ENCODE results near the gene FSCN2. TPM values are rescaled to one million over a fixed set of nuclear protein-coding genes. Genes with fewer than 3 reads are reported as not detected.

Gene FSCN2
- total RNA-seq, 4 donors from 2014 or later: 0.20 to 0.46 TPM; not detected in 2

DNA sequence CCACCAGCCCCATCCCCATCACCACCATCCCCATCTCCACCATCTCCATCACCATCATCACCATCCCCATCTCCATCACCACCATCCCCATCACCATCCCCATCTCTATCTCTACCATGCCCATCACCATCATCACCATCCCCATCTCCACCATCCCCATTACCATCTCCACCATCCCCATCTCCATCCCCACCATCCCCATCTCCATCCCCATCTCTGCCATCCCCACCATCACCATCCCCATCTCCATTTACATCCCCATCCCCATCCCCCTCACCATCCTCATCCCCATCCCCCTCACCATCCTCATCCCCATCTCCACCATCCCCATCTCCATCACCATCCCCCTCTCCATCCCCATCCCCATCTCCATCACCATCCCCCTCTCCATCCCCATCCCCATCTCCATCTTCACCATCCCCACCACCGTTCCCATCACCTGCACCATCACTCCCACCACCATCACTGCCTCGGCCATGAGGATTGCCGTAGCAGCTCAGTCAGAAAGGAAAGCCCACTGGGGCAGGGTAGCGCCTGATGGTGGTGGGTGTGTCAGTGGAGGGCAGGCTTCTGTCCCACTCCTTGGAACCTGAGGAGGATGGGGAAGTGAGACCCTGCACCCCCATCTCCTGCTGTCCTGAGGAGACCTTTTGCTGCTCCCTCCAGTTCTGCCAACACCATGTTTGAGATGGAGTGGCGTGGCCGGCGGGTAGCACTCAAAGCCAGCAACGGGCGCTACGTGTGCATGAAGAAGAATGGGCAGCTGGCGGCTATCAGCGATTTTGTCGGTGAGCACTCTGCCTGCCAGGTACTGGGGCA, 7.5 kb downstream of the FSCN2 start:
- H3K27ac ChIP-seq: no peak overlapping the region
- no peaks in the 10 kb centered on the region for H3K9me3 ChIP-seq
- peaks cover 10 to 14% of the 10 kb centered on the region in 2 donors for H3K4me1 ChIP-seq
- peaks cover 27 to 35% (median 28%) of the 10 kb centered on the region in 3 donors for H3K27me3 ChIP-seq
- no peak for TF ChIP-seq POLR2A (IDR thresholded peaks at IDR 0.05)
- TF ChIP-seq, protein P1, sequence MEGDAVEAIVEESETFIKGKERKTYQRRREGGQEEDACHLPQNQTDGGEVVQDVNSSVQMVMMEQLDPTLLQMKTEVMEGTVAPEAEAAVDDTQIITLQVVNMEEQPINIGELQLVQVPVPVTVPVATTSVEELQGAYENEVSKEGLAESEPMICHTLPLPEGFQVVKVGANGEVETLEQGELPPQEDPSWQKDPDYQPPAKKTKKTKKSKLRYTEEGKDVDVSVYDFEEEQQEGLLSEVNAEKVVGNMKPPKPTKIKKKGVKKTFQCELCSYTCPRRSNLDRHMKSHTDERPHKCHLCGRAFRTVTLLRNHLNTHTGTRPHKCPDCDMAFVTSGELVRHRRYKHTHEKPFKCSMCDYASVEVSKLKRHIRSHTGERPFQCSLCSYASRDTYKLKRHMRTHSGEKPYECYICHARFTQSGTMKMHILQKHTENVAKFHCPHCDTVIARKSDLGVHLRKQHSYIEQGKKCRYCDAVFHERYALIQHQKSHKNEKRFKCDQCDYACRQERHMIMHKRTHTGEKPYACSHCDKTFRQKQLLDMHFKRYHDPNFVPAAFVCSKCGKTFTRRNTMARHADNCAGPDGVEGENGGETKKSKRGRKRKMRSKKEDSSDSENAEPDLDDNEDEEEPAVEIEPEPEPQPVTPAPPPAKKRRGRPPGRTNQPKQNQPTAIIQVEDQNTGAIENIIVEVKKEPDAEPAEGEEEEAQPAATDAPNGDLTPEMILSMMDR (IDR thresholded peaks at IDR 0.05 in 4 of 5, conservative IDR thresholded peaks at IDR 0.05 in 1 of 5): no peak
- H3K4me3 ChIP-seq: no peak overlapping the region
- peaks cover 0 to 11% of the 10 kb centered on the region in 2 donors for H3K36me3 ChIP-seq
- in situ Hi-C loops (cut with MboI; ENCODE audit: low sequenced_read_pairs in 4 of 4): no loop called here
- no peak for ATAC-seq
- intact Hi-C loops (cut with DNase I; ENCODE audit: low total_unique reads): loop anchor here (5.0 kb wide), 1 partner anchor 48 kb away; no protein-coding TSS in a partner anchor
- no peak for DNase-seq

DNA sequence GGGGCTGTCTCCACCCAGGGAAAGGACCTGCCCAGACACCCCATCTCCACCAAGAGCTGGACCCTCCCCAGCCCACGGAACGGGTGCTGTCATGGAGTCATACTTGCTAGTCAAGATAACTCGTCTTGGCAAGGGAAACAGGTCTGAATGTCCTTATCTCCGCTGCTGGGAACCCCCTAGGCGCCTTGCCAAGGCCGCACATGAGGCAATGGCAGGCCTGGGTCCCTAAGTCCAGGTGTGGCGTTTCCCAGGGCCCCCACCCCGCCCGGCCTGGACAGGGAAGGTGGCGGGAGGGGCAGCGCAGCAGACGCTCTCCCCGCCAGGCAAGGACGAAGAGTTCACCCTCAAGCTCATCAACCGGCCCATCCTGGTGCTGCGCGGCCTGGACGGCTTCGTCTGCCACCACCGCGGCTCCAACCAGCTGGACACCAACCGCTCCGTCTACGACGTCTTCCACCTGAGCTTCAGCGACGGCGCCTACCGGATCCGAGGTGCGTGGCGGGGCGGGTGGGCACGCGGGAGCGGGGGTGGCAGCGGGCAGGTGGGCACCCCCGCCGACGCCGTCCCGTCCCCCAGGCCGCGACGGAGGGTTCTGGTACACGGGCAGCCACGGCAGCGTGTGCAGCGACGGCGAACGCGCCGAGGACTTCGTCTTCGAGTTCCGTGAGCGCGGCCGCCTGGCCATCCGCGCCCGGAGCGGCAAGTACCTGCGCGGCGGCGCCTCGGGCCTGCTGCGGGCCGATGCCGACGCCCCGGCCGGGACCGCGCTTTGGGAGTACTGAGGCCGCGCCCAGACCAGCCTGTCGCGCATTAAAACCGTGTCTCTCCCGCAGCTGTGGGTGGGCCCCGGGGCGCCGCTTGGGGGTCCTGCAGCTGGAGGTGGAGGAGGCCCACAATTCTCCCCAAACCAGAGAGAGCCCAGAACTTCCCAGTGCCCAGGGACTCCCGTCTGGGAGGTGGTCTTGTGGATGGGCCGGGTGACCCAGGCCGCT, 8.4 kb downstream of the FSCN2 start:
- Histone ChIP-seq H3K27ac (no peak overlapping the region), H3K4me3 (no peak overlapping the region), H3K9me3 (no peaks in the 10 kb centered on the region), H3K36me3 (peaks cover 0 to 15% of the 10 kb centered on the region in 2 donors), H3K4me1 (peaks cover 10 to 14% of the 10 kb centered on the region in 2 donors), H3K27me3 (peaks cover 27 to 35% (median 28%) of the 10 kb centered on the region in 3 donors)
- TF ChIP-seq POLR2A (IDR thresholded peaks at IDR 0.05): no peak
- TF ChIP-seq, protein P1 (IDR thresholded peaks at IDR 0.05 in 4 of 5, conservative IDR thresholded peaks at IDR 0.05 in 1 of 5): no peak
- ATAC-seq: no peak
- in situ Hi-C loops (cut with MboI; ENCODE audit: low sequenced_read_pairs in 4 of 4) (no loop called here), intact Hi-C loops (cut with DNase I; ENCODE audit: low total_unique reads) (loop anchor here (1.0 to 5.0 kb wide), 2 partner anchors 49 to 282 kb away; no protein-coding TSS in a partner anchor)
- DNase-seq: no peak

DNA sequence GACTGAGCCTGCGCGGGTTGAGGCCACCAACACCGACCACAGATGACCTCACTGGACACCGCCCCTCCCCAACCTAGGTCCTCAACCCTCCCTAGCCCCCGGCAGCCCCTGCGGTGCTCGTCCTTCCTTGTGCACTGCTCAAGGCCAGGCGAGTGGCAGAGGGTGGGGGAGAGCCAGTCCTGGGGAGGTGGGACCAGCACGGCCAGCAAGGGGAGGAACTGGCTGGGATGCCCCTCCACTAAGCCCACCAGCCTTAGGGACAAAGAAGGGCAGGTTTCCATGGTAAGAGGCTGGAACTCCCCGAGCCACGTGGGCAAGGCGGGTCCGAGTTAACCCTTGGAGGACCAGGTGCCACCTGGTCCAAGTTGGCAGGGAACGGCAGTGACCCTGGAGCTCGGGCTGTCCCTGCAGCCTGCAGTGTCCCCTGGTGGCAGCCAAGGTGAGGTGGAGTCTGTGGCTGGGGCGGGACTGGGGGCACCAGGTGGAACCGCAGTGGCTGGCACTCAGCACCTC, 9.2 kb downstream of the FSCN2 start:
- in situ Hi-C loops (cut with MboI; ENCODE audit: low sequenced_read_pairs in 4 of 4) (no loop called here), intact Hi-C loops (cut with DNase I; ENCODE audit: low total_unique reads) (loop anchor here (1.0 to 5.0 kb wide), 2 partner anchors 50 to 283 kb away; no protein-coding TSS in a partner anchor)
- peaks cover 27 to 35% (median 28%) of the 10 kb centered on the region in 3 donors for H3K27me3 ChIP-seq
- H3K36me3 ChIP-seq: peaks cover 0 to 16% of the 10 kb centered on the region in 2 donors
- H3K27ac ChIP-seq: no peak overlapping the region
- no peak for TF ChIP-seq POLR2A (IDR thresholded peaks at IDR 0.05)
- TF ChIP-seq, protein P1 (IDR thresholded peaks at IDR 0.05 in 4 of 5, conservative IDR thresholded peaks at IDR 0.05 in 1 of 5): peak; percentile 84 to 95 (median 92)
- peaks cover 10 to 14% of the 10 kb centered on the region in 2 donors for H3K4me1 ChIP-seq
- DNase-seq (peak in 1 of 2 donors; percentile 43), ATAC-seq (peak; percentile 42 to 72)
- no peak overlapping the region for H3K4me3 ChIP-seq
- no peaks in the 10 kb centered on the region for H3K9me3 ChIP-seq

DNA sequence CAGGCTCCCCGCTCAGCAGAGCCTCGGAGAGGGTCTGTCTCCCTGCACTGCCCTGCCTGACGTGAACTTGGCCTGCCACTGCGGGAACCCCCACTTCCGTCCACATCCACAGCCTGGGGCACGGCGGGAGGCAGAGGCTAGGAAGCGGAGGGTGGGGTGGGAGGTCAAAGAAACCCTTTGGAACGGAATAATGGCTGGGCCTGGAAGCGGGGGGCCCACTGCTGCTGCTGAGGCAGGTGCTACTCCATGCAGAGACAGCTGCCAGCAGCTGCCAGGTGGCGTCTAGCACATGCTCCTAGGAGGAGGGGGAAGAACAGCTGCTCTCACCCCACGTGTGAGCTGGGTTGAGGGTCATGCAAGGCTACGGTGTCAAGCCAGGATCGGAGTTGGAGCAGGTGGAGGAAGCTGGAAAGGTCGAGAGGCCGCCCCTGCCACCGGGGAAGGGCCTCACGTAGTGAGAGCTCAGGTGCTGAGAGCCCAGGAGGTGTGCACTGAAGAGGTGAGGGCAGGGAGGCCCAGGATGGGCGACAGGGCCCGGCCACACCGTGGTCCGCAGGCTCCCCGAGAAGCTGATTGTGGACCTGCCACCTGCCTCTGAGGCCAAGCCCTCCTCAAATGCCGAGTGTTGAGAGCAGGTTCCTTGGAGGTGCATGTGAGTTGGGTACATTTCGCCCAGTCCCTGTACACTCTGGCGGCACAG, 9.8 kb downstream of the FSCN2 start:
- H3K9me3 ChIP-seq: no peaks in the 10 kb centered on the region
- peaks cover 10 to 14% of the 10 kb centered on the region in 2 donors for H3K4me1 ChIP-seq
- DNase-seq (peak; percentile 59 to 77), ATAC-seq (peak; percentile 68 to 77)
- H3K27me3 ChIP-seq: peaks cover 27 to 35% (median 28%) of the 10 kb centered on the region in 3 donors
- H3K27ac ChIP-seq: no peak overlapping the region
- in situ Hi-C loops (cut with MboI; ENCODE audit: low sequenced_read_pairs in 4 of 4): no loop called here
- H3K4me3 ChIP-seq: no peak overlapping the region
- H3K36me3 ChIP-seq: peaks cover 0 to 22% of the 10 kb centered on the region in 2 donors
- intact Hi-C loops (cut with DNase I; ENCODE audit: low total_unique reads): loop anchor here (1.0 to 5.0 kb wide), 2 partner anchors 51 to 284 kb away; no protein-coding TSS in a partner anchor
- TF ChIP-seq, protein P1 (IDR thresholded peaks at IDR 0.05 in 4 of 5, conservative IDR thresholded peaks at IDR 0.05 in 1 of 5): no peak
